ENCODE measurements around the gene LRRN2. TPM values are rescaled to one million over a fixed set of nuclear protein-coding genes. Genes with fewer than 3 reads are reported as not detected.

LRRN2 gene
- total RNA-seq, 4 donors from 2014 or later: 2.0 to 8.6 (median 3.9) TPM

- 65 to 67% methylated on average over 6 of the region's 6 CpGs for WGBS, 2 donors
- no peaks in the 10 kb centered on the region for H3K4me1 ChIP-seq
- TF ChIP-seq POLR2A (IDR thresholded peaks at IDR 0.05) (no peak), CTCF (IDR thresholded peaks at IDR 0.05) (no peak)
- no peaks in the 10 kb centered on the region for H3K36me3 ChIP-seq
- no peak overlapping the region for H3K27ac ChIP-seq
- H3K9me3 ChIP-seq: no peaks in the 10 kb centered on the region
- no peaks in the 10 kb centered on the region for H3K27me3 ChIP-seq
- no peak for DNase-seq
- no peak overlapping the region for H3K4me3 ChIP-seq (replicated peaks in 1 of 3)
- intact Hi-C loops (cut with DNase I): no loop called here
These were observed 83.4 kb downstream of the LRRN2 start for GRCh38 chr1:204602111-204602579.

GRCh38 chr1:204600968-204601367 lies 84.6 kb downstream of the LRRN2 start:
- Histone ChIP-seq H3K27ac (no peak overlapping the region), H3K4me3 (replicated peaks in 1 of 3) (no peak overlapping the region), H3K36me3 (no peaks in the 10 kb centered on the region), H3K4me1 (no peaks in the 10 kb centered on the region), H3K27me3 (no peaks in the 10 kb centered on the region), H3K9me3 (no peaks in the 10 kb centered on the region)
- WGBS, 2 donors: 90 to 93% methylated on average over 4 of the region's 4 CpGs
- intact Hi-C loops (cut with DNase I): no loop called here
- no peak for DNase-seq
- no peak for TF ChIP-seq CTCF (IDR thresholded peaks at IDR 0.05)
- no peak for TF ChIP-seq POLR2A (IDR thresholded peaks at IDR 0.05)

- H3K4me1 ChIP-seq: no peaks in the 10 kb centered on the region
- no peaks in the 10 kb centered on the region for H3K36me3 ChIP-seq
- H3K4me3 ChIP-seq (replicated peaks in 1 of 3): no peak overlapping the region
- no peaks in the 10 kb centered on the region for H3K27me3 ChIP-seq
- H3K9me3 ChIP-seq: no peaks in the 10 kb centered on the region
- WGBS, 2 donors: 74 to 77% methylated on average over 5 of the region's 5 CpGs
- intact Hi-C loops (cut with DNase I): no loop called here
- no peak overlapping the region for H3K27ac ChIP-seq
- DNase-seq: no peak
- TF ChIP-seq CTCF (IDR thresholded peaks at IDR 0.05): no peak
- no peak for TF ChIP-seq POLR2A (IDR thresholded peaks at IDR 0.05)
These were observed 85.3 kb downstream of the LRRN2 start for GRCh38 chr1:204600203-204600602.

GRCh38 chr1:204599596-204599995 lies 85.9 kb downstream of the LRRN2 start:
- no peaks in the 10 kb centered on the region for H3K9me3 ChIP-seq
- H3K4me3 ChIP-seq (replicated peaks in 1 of 3): no peak overlapping the region
- WGBS, 2 donors: 79 to 86% methylated on average over 8 to 10 of the region's 10 CpGs
- H3K27me3 ChIP-seq: no peaks in the 10 kb centered on the region
- no peak for DNase-seq
- no peak overlapping the region for H3K27ac ChIP-seq
- TF ChIP-seq CTCF (IDR thresholded peaks at IDR 0.05): no peak
- TF ChIP-seq POLR2A (IDR thresholded peaks at IDR 0.05): no peak
- H3K4me1 ChIP-seq: no peaks in the 10 kb centered on the region
- intact Hi-C loops (cut with DNase I): no loop called here
- no peaks in the 10 kb centered on the region for H3K36me3 ChIP-seq

GRCh38 chr1:204599098-204599497 lies 86.4 kb downstream of the LRRN2 start:
- H3K9me3 ChIP-seq: no peaks in the 10 kb centered on the region
- TF ChIP-seq POLR2A (IDR thresholded peaks at IDR 0.05) (no peak), CTCF (IDR thresholded peaks at IDR 0.05) (no peak)
- no peaks in the 10 kb centered on the region for H3K27me3 ChIP-seq
- H3K36me3 ChIP-seq: no peaks in the 10 kb centered on the region
- no peak for DNase-seq
- no peak overlapping the region for H3K27ac ChIP-seq
- intact Hi-C loops (cut with DNase I): no loop called here
- H3K4me3 ChIP-seq (replicated peaks in 1 of 3): no peak overlapping the region
- H3K4me1 ChIP-seq: no peaks in the 10 kb centered on the region
- WGBS, 2 donors: 63 to 75% methylated on average over 8 of the region's 8 CpGs
